Panc1 (cell line): Measurements from ENCODE around the gene SH3PXD2B. TPM values are rescaled to one million over a fixed set of nuclear protein-coding genes. Genes with fewer than 3 reads are reported as not detected.

ENCODE experiments used
- ATAC-seq: fragments of 200-7000 bp; cut with Tn5 transposase; 2 replicates; pipeline ENCODE4 v1.9.1; 2020; ENCODE audit warnings: mild to moderate bottlenecking, moderate library complexity
- BruUV-seq: library from RNA; stranded (reverse); fragments of 400-500 nt; replicated peaks from 2 replicates; lab custom pipeline; 2021; lab: Mats Ljungman, UMichigan
- CTCF ChIA-PET: fragments of 300-600 bp; sonication (Branson Sonifier 250); formaldehyde crosslinking; loops from one replicate; lab custom pipeline; 2022; ENCODE audit warnings: antibody characterized with exemption; lab: Charles Lee
- POLR2A ChIA-PET: fragments of 300-600 bp; sonication (Branson Sonifier 250); formaldehyde crosslinking; loops from one replicate; lab custom pipeline; 2022; ENCODE audit warnings: antibody characterized with exemption; lab: Charles Lee
- DNase-seq: peaks from one replicate; pipeline ENCODE4 v3.0.0-alpha.2; 2010; ENCODE audit warnings: low read depth, low spot score
- H3K27ac ChIP-seq: 2 replicates; pipeline ENCODE4 v1.5.1; 2011; ENCODE audit warnings: mild to moderate bottlenecking, low read length, inconsistent platforms
- H3K27me3 ChIP-seq: fragments of 200-500 bp; sonication (Bioruptor generic); 2 replicates; pipeline ENCODE4 v1.6.0; 2014; ENCODE audit warnings: low read length, inconsistent platforms; ENCODE audit not compliant: control insufficient read depth, insufficient read depth
- H3K36me3 ChIP-seq: fragments of 200-500 bp; sonication (Bioruptor generic); 2 replicates; pipeline ENCODE4 v1.5.1; 2014; ENCODE audit warnings: inconsistent platforms, mild to moderate bottlenecking, low read length, moderate library complexity; ENCODE audit not compliant: control insufficient read depth, insufficient read depth
- H3K4me1 ChIP-seq: 2 replicates; pipeline ENCODE4 v1.5.1; 2011; ENCODE audit warnings: inconsistent platforms, mild to moderate bottlenecking, low read length, moderate library complexity; ENCODE audit not compliant: control insufficient read depth, insufficient read depth
- H3K4me3 ChIP-seq, 2 experiments: 2 replicates each; pipeline ENCODE4 v1.5.1; 2011 to 2012; ENCODE audit warnings: low read depth in 2 of 2, low read length in 2 of 2, mild to moderate bottlenecking in 2 of 2, inconsistent platforms in 1 of 2, moderate library complexity in 1 of 2
- H3K9me3 ChIP-seq: fragments of 200-500 bp; sonication (Bioruptor generic); 2 replicates; pipeline ENCODE4 v1.5.1; 2014; ENCODE audit warnings: low read depth, mild to moderate bottlenecking, inconsistent platforms, low read length, moderate library complexity; ENCODE audit not compliant: control insufficient read depth, insufficient read depth
- CTCF ChIP-seq: fragments of 450-650 bp; IDR thresholded peaks from 2 replicates; pipeline ENCODE4 v1.5.1; 2017; ENCODE audit warnings: mild to moderate bottlenecking
- POLR2AphosphoS5 ChIP-seq: IDR thresholded peaks from 2 replicates; pipeline ENCODE4 v1.6.1; 2012; ENCODE audit warnings: mild to moderate bottlenecking, low read depth, low read length, moderate library complexity
- REST ChIP-seq, 2 experiments: IDR thresholded peaks; 2 replicates each; pipeline ENCODE4 v1.6.1; 2011 to 2012; ENCODE audit warnings: low read depth in 2 of 2, control low read depth in 1 of 2, low read length in 1 of 2, mild to moderate bottlenecking in 1 of 2, moderate library complexity in 1 of 2; ENCODE audit not compliant: insufficient read depth in 1 of 2
- SIN3A ChIP-seq: IDR thresholded peaks from 2 replicates; pipeline ENCODE4 v1.6.1; 2012; ENCODE audit warnings: low read depth, mild to moderate bottlenecking, low read length, moderate library complexity, borderline replicate concordance; ENCODE audit not compliant: insufficient read depth
- TCF7L2 ChIP-seq: IDR thresholded peaks from 2 replicates; pipeline ENCODE4 v1.6.1; 2011; ENCODE audit warnings: mild to moderate bottlenecking, low read depth, low read length, inconsistent platforms
- in situ Hi-C: cut with HindIII; loops from 2 replicates; pipeline ENCODE4 v1.10.0; 2016; ENCODE audit warnings: low sequenced_read_pairs, low pct_unique_long_range_greater_than_20kb
- intact Hi-C: fragments of 100-400 bp; cut with micrococcal nuclease; formaldehyde crosslinking; loops from one replicate; pipeline ENCODE4 v1.10.0; 2022; ENCODE audit not compliant: unreplicated experiment
- total RNA-seq: library from RNA; stranded (reverse); gene quantifications from one replicate; pipeline ENCODE4 v1.2.1, GENCODE V29; 2021; ENCODE audit not compliant: unreplicated experiment

Gene SH3PXD2B
- total RNA-seq, 1 experiment from 2014 or later = 39.7 TPM

- TF ChIP-seq POLR2AphosphoS5 = no peak
- TF ChIP-seq SIN3A = no peak
- CTCF ChIA-PET = no interaction called here
Measured at GRCh38 chr5:172347496-172348052, 106.8 kb downstream of the SH3PXD2B start.

GRCh38 chr5:172345881-172346280 is 108.4 kb downstream of the SH3PXD2B start:
- no peak overlapping the region for H3K27ac ChIP-seq
- no peaks in the 10 kb centered on the region for H3K9me3 ChIP-seq
- BruUV-seq = no TSS peak
- DNase-seq (no peak), ATAC-seq (no peak)
- POLR2A ChIA-PET = no interaction called here
- no peak overlapping the region for H3K4me3 ChIP-seq
- no peaks in the 10 kb centered on the region for H3K4me1 ChIP-seq
- H3K36me3 ChIP-seq = no peaks in the 10 kb centered on the region; the same call in 1 of the 2 replicates
- in situ Hi-C loops (no loop called here), intact Hi-C loops (no loop called here)
- CTCF ChIA-PET = no interaction called here
- H3K27me3 ChIP-seq = no peaks in the 10 kb centered on the region
- TF ChIP-seq REST (IDR thresholded peaks at IDR 0.05; ENCODE audit: insufficient read depth in 1 of 2, low read depth in 2 of 2, low read length in 1 of 2) (no peak), SIN3A (no peak), TCF7L2 (no peak), POLR2AphosphoS5 (no peak), CTCF (no peak)

More at GRCh38 chr5:172347496-172348052, 106.8 kb downstream of the SH3PXD2B start:
- no TSS peak for BruUV-seq
- H3K27ac ChIP-seq = no peak overlapping the region
- H3K9me3 ChIP-seq = no peaks in the 10 kb centered on the region
- POLR2A ChIA-PET = no interaction called here
- H3K4me1 ChIP-seq = no peaks in the 10 kb centered on the region
- no peaks in the 10 kb centered on the region for H3K27me3 ChIP-seq
- DNase-seq = no peak
- ATAC-seq = no peak
- in situ Hi-C loops = no loop called here
- H3K4me3 ChIP-seq = no peak overlapping the region
- no peaks in the 10 kb centered on the region; the same call in 1 of the 2 replicates for H3K36me3 ChIP-seq
- intact Hi-C loops = no loop called here

GRCh38 chr5:172344855-172345409 is 109.4 kb downstream of the SH3PXD2B start:
- BruUV-seq = no TSS peak
- Histone ChIP-seq H3K36me3 (no peaks in the 10 kb centered on the region; the same call in 1 of the 2 replicates), H3K27ac (no peak overlapping the region; the same call in 1 of the 2 replicates), H3K9me3 (no peaks in the 10 kb centered on the region), H3K4me1 (no peaks in the 10 kb centered on the region), H3K27me3 (no peaks in the 10 kb centered on the region), H3K4me3 (no peak overlapping the region)
- no peak for ATAC-seq
- TF ChIP-seq POLR2AphosphoS5 = no peak
- no peak for TF ChIP-seq REST (IDR thresholded peaks at IDR 0.05; ENCODE audit: insufficient read depth in 1 of 2, low read depth in 2 of 2, low read length in 1 of 2)
- TF ChIP-seq TCF7L2 = no peak
- TF ChIP-seq CTCF = no peak
- TF ChIP-seq SIN3A = no peak
- in situ Hi-C loops (no loop called here), intact Hi-C loops (no loop called here)
- POLR2A ChIA-PET = no interaction called here
- CTCF ChIA-PET = no interaction called here
- no peak for DNase-seq
